Neural progenitor cell (in vitro differentiated cells): ENCODE measurements around the gene ARL16.

ENCODE experiments used
- CTCF ChIP-seq: fragments of 200-600 bp; sonication (generic); IDR thresholded peaks from 2 replicates; pipeline ENCODE4 v1.5.1; 2017; ENCODE audit warnings: antibody characterized with exemption, mild to moderate bottlenecking
- EZH2 ChIP-seq: fragments of 200-600 bp; sonication (generic); IDR thresholded peaks from 2 replicates; pipeline ENCODE4 v1.6.1; 2017; ENCODE audit warnings: antibody characterized with exemption, mild to moderate bottlenecking, moderate library complexity
- EZH2phosphoT487 ChIP-seq: fragments of 200-600 bp; sonication (generic); IDR thresholded peaks from 2 replicates; pipeline ENCODE4 v1.6.1; 2017; ENCODE audit warnings: antibody characterized with exemption

- TF ChIP-seq EZH2phosphoT487 = no peak
- TF ChIP-seq CTCF = no peak
- TF ChIP-seq EZH2 = no peak
Measured at GRCh38 chr17:81656118-81656743, 27.4 kb downstream of the ARL16 start, which contains the start of gene PDE6G.
